HepG2 (cell line): ENCODE results near the gene RPUSD3. TPM values are rescaled to one million over a fixed set of nuclear protein-coding genes. Genes with fewer than 3 reads are reported as not detected.

ENCODE experiments used
- ATAC-seq: fragments of 200-7000 bp; cut with Tn5 transposase; 3 replicates; pipeline ENCODE4 v1.9.1; 2020; ENCODE audit warnings: mild to moderate bottlenecking, moderate library complexity
- BruUV-seq: library from RNA; stranded (reverse); fragments of 400-500 nt; replicated peaks from 2 replicates; lab custom pipeline; 2021; lab: Mats Ljungman, UMichigan
- CTCF ChIA-PET: fragments of 300-600 bp; formaldehyde crosslinking; extraction: SDS; loops from one replicate; lab custom pipeline; 2021; ENCODE audit warnings: low total read pairs, inconsistent platforms, low intra/inter-chr PET ratio; lab: Yijun Ruan, JAX
- POLR2A ChIA-PET: fragments of 350-600 bp; sonication (Branson Sonifier 250); formaldehyde crosslinking; loops from one replicate; lab custom pipeline; 2020; ENCODE audit warnings: antibody characterized with exemption, inconsistent platforms; lab: Yijun Ruan, JAX
- DNase-seq: peaks from one replicate; pipeline ENCODE4 v3.0.0-alpha.2; 2015; ENCODE audit warnings: low spot score
- FAIRE-seq: peaks from 3 replicates; lab custom pipeline; 2011; peaks lifted over from hg19 to GRCh38; lab: Jason Lieb, UNC
- H2AFZ ChIP-seq: one replicate; pipeline ENCODE4 v1.6.1; 2011; ENCODE audit warnings: low read length, inconsistent platforms
- H3K27ac ChIP-seq: fragments of 300-600 bp; 3 replicates; pipeline ENCODE4 v1.8.0; 2011; ENCODE audit warnings: mixed run types, mild to moderate bottlenecking, mixed read lengths, low read length, inconsistent platforms; ENCODE audit not compliant: insufficient read depth; ENCODE audit errors: extremely low read length
- H3K27me3 ChIP-seq, 2 experiments: fragments of 200-600 bp in 1 of 2; 2 replicates in 1 of 2; 3 replicates in 1 of 2; pipeline versions ENCODE4 v1.6.0 to v1.8.0; 2011; ENCODE audit warnings: low read length in 2 of 2, mild to moderate bottlenecking in 2 of 2, moderate library complexity in 2 of 2, inconsistent platforms in 1 of 2; ENCODE audit not compliant: insufficient read depth in 2 of 2, control insufficient read depth in 1 of 2
- H3K36me3 ChIP-seq, 2 experiments: fragments of 200-600 bp in 1 of 2; replicated peaks in 1 of 2; 2 replicates in 1 of 2; 3 replicates in 1 of 2; pipeline versions ENCODE4 v1.5.1 to v1.8.0; 2011; ENCODE audit warnings: low read length in 2 of 2, inconsistent platforms in 1 of 2; ENCODE audit not compliant: insufficient read depth in 2 of 2, control insufficient read depth in 1 of 2
- H3K4me1 ChIP-seq: 2 replicates; pipeline ENCODE4 v1.5.1; 2012; ENCODE audit warnings: low read length, inconsistent platforms; ENCODE audit not compliant: insufficient read depth
- H3K4me2 ChIP-seq: 2 replicates; pipeline ENCODE4 v1.6.0; 2011; ENCODE audit warnings: low read depth, low read length, inconsistent platforms
- H3K4me3 ChIP-seq, 3 experiments: fragments of 200-600 bp in 1 of 3; sonication (generic), shearing (Covaris generic) in 1 of 3; replicated peaks in 1 of 3; 2 replicates each; pipeline ENCODE4 v1.5.1; 2011 to 2016; ENCODE audit warnings: low read length in 3 of 3, inconsistent platforms in 2 of 3, low read depth in 2 of 3, mild to moderate bottlenecking in 2 of 3, control low read depth in 1 of 3, mixed read lengths in 1 of 3; ENCODE audit not compliant: insufficient read depth in 1 of 3
- H3K79me2 ChIP-seq: one replicate; pipeline ENCODE4 v1.6.1; 2011; ENCODE audit warnings: low read length, inconsistent platforms; ENCODE audit not compliant: insufficient read depth
- H3K9ac ChIP-seq: 2 replicates; pipeline ENCODE4 v1.6.0; 2011; ENCODE audit warnings: mild to moderate bottlenecking, low read depth, low read length, inconsistent platforms; ENCODE audit not compliant: insufficient read depth
- H3K9me3 ChIP-seq: 2 replicates; pipeline ENCODE4 v1.5.1; 2012; ENCODE audit warnings: mild to moderate bottlenecking, low read length
- H4K20me1 ChIP-seq: 2 replicates; pipeline ENCODE4 v1.6.0; 2011; ENCODE audit warnings: inconsistent platforms, mild to moderate bottlenecking, low read length, moderate library complexity; ENCODE audit not compliant: insufficient read depth
- CTCF ChIP-seq: sonication (generic); formaldehyde crosslinking; IDR thresholded peaks from 2 replicates; pipeline ENCODE4 v1.5.0; 2020; ENCODE audit warnings: mild to moderate bottlenecking, missing genetic modification reagents, moderate library complexity
- E2F1 ChIP-seq: sonication (generic); formaldehyde crosslinking; IDR thresholded peaks from 2 replicates; pipeline ENCODE4 v1.5.0; 2020; ENCODE audit warnings: missing genetic modification reagents
- EP300 ChIP-seq, 3 experiments: sonication (generic) in 1 of 3; formaldehyde crosslinking in 1 of 3; IDR thresholded peaks; 2 replicates each; pipeline versions ENCODE4 v1.5.1 to v1.6.1; 2011 to 2020; ENCODE audit warnings: low read depth in 2 of 3, low read length in 2 of 3, borderline replicate concordance in 1 of 3, improper control_type of control experiment in 1 of 3, mild to moderate bottlenecking in 1 of 3, missing genetic modification reagents in 1 of 3, moderate library complexity in 1 of 3
- JUNB ChIP-seq: sonication (generic); formaldehyde crosslinking; IDR thresholded peaks from 2 replicates; pipeline ENCODE4 v1.8.0; 2022; ENCODE audit warnings: missing genetic modification reagents, mild to moderate bottlenecking, borderline replicate concordance
- NKX3-1 ChIP-seq: sonication (generic); formaldehyde crosslinking; IDR thresholded peaks from 2 replicates; pipeline ENCODE4 v1.5.0; 2020; ENCODE audit warnings: missing genetic modification reagents
- PTBP1 ChIP-seq: fragments of 200-400 bp; formaldehyde crosslinking; IDR thresholded peaks from 2 replicates; pipeline ENCODE4 v1.6.1; 2018; ENCODE audit warnings: low read length, low read depth; ENCODE audit not compliant: poor library complexity, severe bottlenecking
- STAG1 ChIP-seq: sonication (generic); formaldehyde crosslinking; IDR thresholded peaks from 2 replicates; pipeline ENCODE4 v1.4.0; 2020; ENCODE audit warnings: missing genetic modification reagents
- ZMAT3 ChIP-seq: sonication (generic); formaldehyde crosslinking; conservative IDR thresholded peaks from 2 replicates; pipeline ENCODE4 v1.7.0; 2021; ENCODE audit warnings: missing genetic modification reagents
- ZNF75D ChIP-seq: sonication (generic); formaldehyde crosslinking; IDR thresholded peaks from 2 replicates; pipeline ENCODE4 v1.8.1; 2023; ENCODE audit warnings: missing genetic modification reagents, mild to moderate bottlenecking, borderline replicate concordance
- ZNF841 ChIP-seq: sonication (generic); formaldehyde crosslinking; IDR thresholded peaks from 2 replicates; pipeline ENCODE4 v1.8.1; 2023; ENCODE audit warnings: missing genetic modification reagents, borderline replicate concordance
- WGBS: methylation state at CpG from one replicate; pipeline ENCODE4 v1.1.6; 2017; ENCODE audit warnings: low lambda C conversion rate; 5-methylcytosine and 5-hydroxymethylcytosine counted together
- in situ Hi-C: cut with HindIII; loops from 2 replicates; pipeline ENCODE4 v1.10.0; 2017; ENCODE audit warnings: low pct_unique_long_range_greater_than_20kb; ENCODE audit not compliant: extremely low pct_ligation_motif_present
- intact Hi-C: fragments of 100-400 bp; cut with micrococcal nuclease; formaldehyde crosslinking; loops from one replicate; pipeline ENCODE4 v1.10.0; 2022; ENCODE audit not compliant: unreplicated experiment
- polyA plus RNA-seq, 8 experiments: library from polyadenylated mRNA; depleted of rRNA in 3 of 8; stranded (reverse) in 7 of 8; unstranded in 1 of 8; fragments of >200 nt; fragmentation: Illumina TruSeq in 4 of 8; extraction: Trizol in 4 of 8; gene quantifications; 2 replicates each; pipeline versions ENCODE4 v1.2.1 to v1.2.3, GENCODE V29; 2011 to 2016; ENCODE audit warnings: low read depth in 4 of 8, missing spikeins in 1 of 8, mixed read lengths in 1 of 8; ENCODE audit not compliant: insufficient read depth in 1 of 8
- total RNA-seq, 5 experiments: library from RNA; depleted of rRNA; stranded (reverse); fragments of >200 nt; fragmentation: Illumina TruSeq; extraction: Trizol; gene quantifications; 2 replicates each; pipeline ENCODE4 v1.2.3, GENCODE V29; 2016; ENCODE audit warnings: low read depth in 1 of 5
- TF ChIP-seq, protein P1 (sequence below): sonication (generic); formaldehyde crosslinking; IDR thresholded peaks from 2 replicates; pipeline ENCODE4 v1.4.0; 2020; ENCODE audit warnings: missing genetic modification reagents, borderline replicate concordance

The RPUSD3 gene
- total and polyA plus RNA-seq, 2 of the 13 experiments (the other 11 are each of a cell fraction or from before 2014, with no cell fraction given), result 32.1 to 48.7 TPM

DNA sequence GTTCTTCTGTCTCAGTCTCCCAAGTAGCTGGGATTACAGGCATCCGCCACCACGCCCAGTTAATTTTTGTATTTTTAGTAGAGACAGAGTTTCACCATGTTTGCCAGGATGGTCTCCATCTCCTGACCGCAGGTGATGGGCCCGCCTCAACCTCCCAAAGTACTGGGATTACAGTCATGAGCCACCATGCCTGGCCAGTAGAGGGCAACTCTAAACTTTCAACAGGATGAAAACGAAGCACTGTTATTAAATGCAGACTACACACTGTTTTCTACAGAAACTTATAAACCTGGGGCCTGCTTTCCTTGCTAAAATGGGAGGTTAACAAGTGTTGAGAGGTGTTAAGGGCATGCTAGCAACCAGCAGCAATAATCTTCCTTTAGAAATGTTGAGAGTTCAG is 43.3 kb downstream of the RPUSD3 start:
- no peak overlapping the region for H3K4me2 ChIP-seq
- in situ Hi-C loops, result no loop called here
- no peaks in the 10 kb centered on the region for H3K27me3 ChIP-seq
- CTCF ChIA-PET, result no interaction called here
- peaks cover 3% of the 10 kb centered on the region for H3K79me2 ChIP-seq
- H2AFZ ChIP-seq, result no peak overlapping the region
- intact Hi-C loops, result no loop called here
- WGBS, result 96% methylated on average over 5 of the region's 5 CpGs
- no peak overlapping the region for H3K9ac ChIP-seq
- H3K9me3 ChIP-seq, result no peaks in the 10 kb centered on the region
- H3K4me3 ChIP-seq, result no peak overlapping the region
- no peak for TF ChIP-seq JUNB (CRISPR knock-in tag)
- TF ChIP-seq STAG1 (CRISPR knock-in tag), result peak; percentile 44
- 0 out of 2 replicates have a peak, but pooled peaks have one; percentile 31 for TF ChIP-seq CTCF (CRISPR knock-in tag)
- TF ChIP-seq, all 625 proteins: peak for 2
- Histone ChIP-seq H3K36me3 (peaks cover 34 to 73% of the 10 kb centered on the region in 2 experiments), H4K20me1 (no peaks in the 10 kb centered on the region), H3K27ac (no peak overlapping the region), H3K4me1 (no peaks in the 10 kb centered on the region)
- POLR2A ChIA-PET, result no interaction called here
- DNase-seq (no peak), ATAC-seq (peak; percentile 76), FAIRE-seq (no peak)
- BruUV-seq, result no TSS peak

GRCh38 chr3:9797196-9797945 is 46.4 kb downstream of the RPUSD3 start:
- in situ Hi-C loops, result no loop called here
- FAIRE-seq (no peak), DNase-seq (no peak), ATAC-seq (no peak)
- ChIA-PET POLR2A (interaction anchor here (1.3 kb wide), 1 partner anchor 11 kb away, joined by 3 read pairs; no protein-coding TSS in a partner anchor), CTCF (no interaction called here)
- Histone ChIP-seq H3K4me2 (no peak overlapping the region), H3K27me3 (peaks cover 0 to 5% of the 10 kb centered on the region in 2 experiments; a peak in 1 of 5 replicates), H3K27ac (no peak overlapping the region), H3K36me3 (peaks cover 21 to 47% of the 10 kb centered on the region in 2 experiments), H2AFZ (no peak overlapping the region), H4K20me1 (no peaks in the 10 kb centered on the region; the same call in 1 of the 2 replicates), H3K79me2 (peaks cover 25% of the 10 kb centered on the region), H3K9me3 (no peaks in the 10 kb centered on the region), H3K9ac (no peak overlapping the region), H3K4me3 (no peak overlapping the region), H3K4me1 (peaks cover 13% of the 10 kb centered on the region)
- WGBS, result 98% methylated on average over 12 of the region's 12 CpGs
- no TSS peak for BruUV-seq
- intact Hi-C loops, result no loop called here
- TF ChIP-seq PTBP1 (no peak), ZMAT3 (CRISPR knock-in tag) (no peak), NKX3-1 (CRISPR knock-in tag) (no peak), EP300 (IDR thresholded peaks at IDR 0.05; ENCODE audit: low read depth in 2 of 2, low read length in 2 of 2) (no peak), EP300 (CRISPR knock-in tag; IDR thresholded peaks at IDR 0.05; ENCODE audit: borderline replicate concordance) (no peak), ZNF841 (CRISPR knock-in tag) (no peak), E2F1 (no peak), ZNF75D (no peak)
- TF ChIP-seq, protein P1, sequence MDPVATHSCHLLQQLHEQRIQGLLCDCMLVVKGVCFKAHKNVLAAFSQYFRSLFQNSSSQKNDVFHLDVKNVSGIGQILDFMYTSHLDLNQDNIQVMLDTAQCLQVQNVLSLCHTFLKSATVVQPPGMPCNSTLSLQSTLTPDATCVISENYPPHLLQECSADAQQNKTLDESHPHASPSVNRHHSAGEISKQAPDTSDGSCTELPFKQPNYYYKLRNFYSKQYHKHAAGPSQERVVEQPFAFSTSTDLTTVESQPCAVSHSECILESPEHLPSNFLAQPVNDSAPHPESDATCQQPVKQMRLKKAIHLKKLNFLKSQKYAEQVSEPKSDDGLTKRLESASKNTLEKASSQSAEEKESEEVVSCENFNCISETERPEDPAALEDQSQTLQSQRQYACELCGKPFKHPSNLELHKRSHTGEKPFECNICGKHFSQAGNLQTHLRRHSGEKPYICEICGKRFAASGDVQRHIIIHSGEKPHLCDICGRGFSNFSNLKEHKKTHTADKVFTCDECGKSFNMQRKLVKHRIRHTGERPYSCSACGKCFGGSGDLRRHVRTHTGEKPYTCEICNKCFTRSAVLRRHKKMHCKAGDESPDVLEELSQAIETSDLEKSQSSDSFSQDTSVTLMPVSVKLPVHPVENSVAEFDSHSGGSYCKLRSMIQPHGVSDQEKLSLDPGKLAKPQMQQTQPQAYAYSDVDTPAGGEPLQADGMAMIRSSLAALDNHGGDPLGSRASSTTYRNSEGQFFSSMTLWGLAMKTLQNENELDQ, result no peak
